Loucy (cell line): ENCODE results near the gene GNPNAT1.

ENCODE experiments used
- H2AFZ ChIP-seq: fragments of 200-600 bp; sonication (generic); 2 replicates; pipeline ENCODE4 v1.6.0; 2016; ENCODE audit warnings: antibody characterized with exemption, mild to moderate bottlenecking, low read length, moderate library complexity
- H3F3A ChIP-seq: fragments of 200-600 bp; 2 replicates; pipeline ENCODE4 v1.6.0; 2016; ENCODE audit warnings: antibody characterized with exemption, low read depth, mild to moderate bottlenecking
- H3K27me3 ChIP-seq: fragments of 200-600 bp; sonication (generic); 2 replicates; pipeline ENCODE4 v1.6.1; 2014; ENCODE audit warnings: low read length, mild to moderate bottlenecking; ENCODE audit not compliant: insufficient read depth, poor library complexity, severe bottlenecking
- H3K36me3 ChIP-seq: fragments of 200-600 bp; sonication (generic); 2 replicates; pipeline ENCODE4 v1.6.1; 2016; ENCODE audit warnings: low read length; ENCODE audit not compliant: insufficient read depth
- H3K4me1 ChIP-seq: fragments of 200-600 bp; sonication (generic); 2 replicates; pipeline ENCODE4 v1.5.1; 2014; ENCODE audit warnings: low read length, mild to moderate bottlenecking; ENCODE audit not compliant: insufficient read depth, poor library complexity, severe bottlenecking
- H3K4me2 ChIP-seq: fragments of 200-600 bp; sonication (generic); 2 replicates; pipeline ENCODE4 v1.6.0; 2014; ENCODE audit warnings: antibody characterized with exemption, low read length, low read depth, mild to moderate bottlenecking; ENCODE audit not compliant: poor library complexity, severe bottlenecking
- H3K4me3 ChIP-seq: fragments of 200-600 bp; sonication (generic); 2 replicates; pipeline ENCODE4 v1.5.1; 2014; ENCODE audit warnings: low read length, mild to moderate bottlenecking, mixed read lengths; ENCODE audit not compliant: poor library complexity, severe bottlenecking
- H3K79me2 ChIP-seq: fragments of 200-600 bp; sonication (generic); 2 replicates; pipeline ENCODE4 v1.6.1; 2014; ENCODE audit warnings: low read length; ENCODE audit not compliant: insufficient read depth
- H3K9ac ChIP-seq: fragments of 200-600 bp; sonication (generic); 2 replicates; pipeline ENCODE4 v1.6.0; 2014; ENCODE audit warnings: mild to moderate bottlenecking, low read depth, low read length, moderate library complexity; ENCODE audit not compliant: poor library complexity, severe bottlenecking
- H3K9me2 ChIP-seq: fragments of 200-600 bp; sonication (generic); replicated peaks from 2 replicates; pipeline ENCODE4 v1.6.1; 2016; ENCODE audit warnings: low read depth, low read length, mixed read lengths
- H3K9me3 ChIP-seq: fragments of 200-600 bp; sonication (generic); 2 replicates; pipeline ENCODE4 v1.6.1; 2014; ENCODE audit warnings: mild to moderate bottlenecking, antibody characterized with exemption, low read length, low read depth; ENCODE audit not compliant: insufficient read depth
- H4K20me1 ChIP-seq: fragments of 200-600 bp; sonication (generic); 2 replicates; pipeline ENCODE4 v1.6.0; 2014; ENCODE audit warnings: antibody characterized with exemption, low read length, mild to moderate bottlenecking; ENCODE audit not compliant: insufficient read depth, poor library complexity, severe bottlenecking
- EZH2phosphoT487 ChIP-seq: fragments of 200-600 bp; IDR thresholded peaks from 2 replicates; pipeline ENCODE4 v1.6.1; 2018; ENCODE audit warnings: antibody characterized with exemption, mild to moderate bottlenecking, moderate library complexity, borderline replicate concordance
- TF ChIP-seq, protein P1 (sequence below): fragments of 200-600 bp; sonication (generic); conservative IDR thresholded peaks from 2 replicates; pipeline ENCODE4 v1.5.1; 2014; ENCODE audit warnings: mild to moderate bottlenecking, antibody characterized with exemption, low read length

The GNPNAT1 gene

DNA sequence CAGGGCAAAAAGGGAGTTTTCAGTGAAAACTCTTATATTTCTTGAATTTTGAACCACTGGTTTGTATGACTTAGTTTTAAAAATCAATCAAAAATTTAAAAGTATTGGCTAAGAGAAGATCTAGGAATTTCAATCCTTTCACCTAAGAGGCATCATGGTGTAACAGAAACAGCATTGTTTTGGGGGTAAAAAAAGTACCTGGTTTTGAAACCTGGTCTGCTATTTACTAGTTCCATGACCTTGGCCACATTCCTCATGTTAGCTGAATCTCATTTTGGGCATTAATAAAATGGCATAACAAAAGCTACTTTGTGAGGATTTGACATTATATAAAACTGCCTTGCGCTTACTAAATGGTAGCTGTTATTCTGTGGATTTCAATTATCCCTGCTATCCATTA lies 16.7 kb upstream of the GNPNAT1 start:
- Histone ChIP-seq H3K9ac (no peak overlapping the region), H3K4me1 (no peaks in the 10 kb centered on the region), H3K36me3 (no peaks in the 10 kb centered on the region), H3K27me3 (no peaks in the 10 kb centered on the region), H3K4me2 (no peak overlapping the region), H3K4me3 (no peak overlapping the region), H3K79me2 (no peaks in the 10 kb centered on the region), H4K20me1 (no peaks in the 10 kb centered on the region), H3K9me2 (no peaks in the 10 kb centered on the region), H2AFZ (no peak overlapping the region), H3F3A (no peaks in the 10 kb centered on the region), H3K9me3 (no peaks in the 10 kb centered on the region)
- no peak for TF ChIP-seq EZH2phosphoT487
- TF ChIP-seq, protein P1, sequence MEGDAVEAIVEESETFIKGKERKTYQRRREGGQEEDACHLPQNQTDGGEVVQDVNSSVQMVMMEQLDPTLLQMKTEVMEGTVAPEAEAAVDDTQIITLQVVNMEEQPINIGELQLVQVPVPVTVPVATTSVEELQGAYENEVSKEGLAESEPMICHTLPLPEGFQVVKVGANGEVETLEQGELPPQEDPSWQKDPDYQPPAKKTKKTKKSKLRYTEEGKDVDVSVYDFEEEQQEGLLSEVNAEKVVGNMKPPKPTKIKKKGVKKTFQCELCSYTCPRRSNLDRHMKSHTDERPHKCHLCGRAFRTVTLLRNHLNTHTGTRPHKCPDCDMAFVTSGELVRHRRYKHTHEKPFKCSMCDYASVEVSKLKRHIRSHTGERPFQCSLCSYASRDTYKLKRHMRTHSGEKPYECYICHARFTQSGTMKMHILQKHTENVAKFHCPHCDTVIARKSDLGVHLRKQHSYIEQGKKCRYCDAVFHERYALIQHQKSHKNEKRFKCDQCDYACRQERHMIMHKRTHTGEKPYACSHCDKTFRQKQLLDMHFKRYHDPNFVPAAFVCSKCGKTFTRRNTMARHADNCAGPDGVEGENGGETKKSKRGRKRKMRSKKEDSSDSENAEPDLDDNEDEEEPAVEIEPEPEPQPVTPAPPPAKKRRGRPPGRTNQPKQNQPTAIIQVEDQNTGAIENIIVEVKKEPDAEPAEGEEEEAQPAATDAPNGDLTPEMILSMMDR: no peak

DNA sequence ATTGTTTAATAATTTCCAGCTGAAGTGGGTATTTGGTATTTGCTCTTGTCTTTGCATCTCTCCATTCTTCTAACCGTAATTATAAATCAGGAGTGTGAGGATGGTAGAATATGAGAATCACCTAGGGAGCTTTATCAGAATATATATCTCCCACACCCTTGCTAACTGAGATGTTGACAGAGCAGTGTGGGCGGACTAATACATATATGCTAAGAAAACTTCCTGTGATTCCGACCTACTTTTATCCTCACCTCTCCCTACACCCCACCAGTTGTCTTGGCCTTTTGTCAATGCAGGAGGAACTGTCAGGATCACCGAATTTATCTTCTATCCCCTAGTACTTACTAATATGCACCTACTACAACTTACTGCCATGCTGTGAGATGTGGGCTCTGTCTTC lies 14.7 kb upstream of the GNPNAT1 start:
- H3K27me3 ChIP-seq: no peaks in the 10 kb centered on the region
- H4K20me1 ChIP-seq: no peaks in the 10 kb centered on the region
- no peaks in the 10 kb centered on the region for H3K79me2 ChIP-seq
- no peak overlapping the region for H3K4me2 ChIP-seq
- H2AFZ ChIP-seq: no peak overlapping the region
- TF ChIP-seq, protein P1: no peak
- no peak for TF ChIP-seq EZH2phosphoT487
- H3K9ac ChIP-seq: no peak overlapping the region
- no peaks in the 10 kb centered on the region for H3F3A ChIP-seq
- H3K9me2 ChIP-seq: no peaks in the 10 kb centered on the region
- peaks cover 7% of the 10 kb centered on the region for H3K4me1 ChIP-seq
- no peaks in the 10 kb centered on the region for H3K36me3 ChIP-seq
- H3K9me3 ChIP-seq: no peaks in the 10 kb centered on the region
- H3K4me3 ChIP-seq: no peak overlapping the region

DNA sequence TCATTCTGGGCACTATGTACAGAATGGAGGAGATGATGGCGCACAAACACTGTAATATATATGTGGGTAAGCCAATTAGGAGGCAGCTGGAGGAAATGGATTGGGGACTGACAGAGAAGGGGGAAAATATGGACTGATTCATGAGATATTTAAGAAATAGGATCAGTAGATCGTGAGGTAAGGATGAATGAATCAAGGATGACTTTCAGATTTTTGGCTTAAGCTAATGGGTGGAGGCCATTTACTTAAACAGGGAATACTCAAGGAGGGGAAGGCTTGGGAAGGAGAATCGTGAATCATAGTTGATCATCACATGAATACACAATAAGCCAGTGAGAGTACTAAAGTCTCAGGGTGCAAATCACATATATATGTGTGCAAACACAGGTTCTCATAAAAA lies 11.2 kb upstream of the GNPNAT1 start:
- no peaks in the 10 kb centered on the region for H3F3A ChIP-seq
- H3K4me1 ChIP-seq: peaks cover 7% of the 10 kb centered on the region
- H3K36me3 ChIP-seq: no peaks in the 10 kb centered on the region
- no peaks in the 10 kb centered on the region for H3K27me3 ChIP-seq
- H4K20me1 ChIP-seq: no peaks in the 10 kb centered on the region
- peak overlapping the region; percentile 46 for H2AFZ ChIP-seq
- TF ChIP-seq, protein P1: no peak
- TF ChIP-seq EZH2phosphoT487: no peak
- H3K4me2 ChIP-seq: no peak overlapping the region
- no peak overlapping the region for H3K4me3 ChIP-seq
- H3K9ac ChIP-seq: no peak overlapping the region
- no peaks in the 10 kb centered on the region for H3K9me3 ChIP-seq
- H3K79me2 ChIP-seq: no peaks in the 10 kb centered on the region
- H3K9me2 ChIP-seq: no peaks in the 10 kb centered on the region
